Neural progenitor cell (in vitro differentiated cells): ENCODE measurements around the gene MYO3A. TPM values are rescaled to one million over a fixed set of nuclear protein-coding genes. Genes with fewer than 3 reads are reported as not detected.

Source experiments
- DNase-seq: peaks from one replicate; pipeline ENCODE4 v3.0.0-alpha.2; 2016; ENCODE audit warnings: low spot score
- H2AFZ ChIP-seq: fragments of 200-600 bp; sonication (generic); replicated peaks from 2 replicates; pipeline ENCODE4 v1.6.1; 2016; ENCODE audit warnings: antibody characterized with exemption
- H3F3A ChIP-seq: fragments of 200-600 bp; sonication (generic); 2 replicates; pipeline ENCODE4 v1.6.1; 2016; ENCODE audit warnings: antibody characterized with exemption, low read depth
- H3K27ac ChIP-seq: fragments of 200-600 bp; sonication (generic); 2 replicates; pipeline ENCODE4 v1.5.1; 2016; ENCODE audit warnings: mild to moderate bottlenecking
- H3K27me3 ChIP-seq: fragments of 200-600 bp; sonication (generic); 2 replicates; pipeline ENCODE4 v1.6.1; 2016; ENCODE audit warnings: mild to moderate bottlenecking, moderate library complexity
- H3K36me3 ChIP-seq: fragments of 200-600 bp; sonication (generic); 2 replicates; pipeline ENCODE4 v1.5.1; 2016
- H3K4me1 ChIP-seq: fragments of 200-600 bp; sonication (generic); 2 replicates; pipeline ENCODE4 v1.6.1; 2016; ENCODE audit warnings: mixed run types
- H3K4me2 ChIP-seq: fragments of 200-600 bp; sonication (generic); 2 replicates; pipeline ENCODE4 v1.6.1; 2016
- H3K4me3 ChIP-seq: fragments of 200-600 bp; sonication (generic); 2 replicates; pipeline ENCODE4 v1.5.1; 2016
- H3K79me2 ChIP-seq: fragments of 200-600 bp; sonication (generic); 2 replicates; pipeline ENCODE4 v1.6.1; 2016; ENCODE audit warnings: low read depth
- H3K9ac ChIP-seq: fragments of 200-600 bp; sonication (generic); 2 replicates; pipeline ENCODE4 v1.6.1; 2016
- H3K9me3 ChIP-seq: fragments of 200-600 bp; sonication (generic); 2 replicates; pipeline ENCODE4 v1.5.1; 2016; ENCODE audit warnings: low read depth
- H4K20me1 ChIP-seq: fragments of 200-600 bp; sonication (generic); 2 replicates; pipeline ENCODE4 v1.6.1; 2016; ENCODE audit warnings: low read depth
- H3K27ac Mint-ChIP-seq: 3 replicates; pipeline ENCODE4 v1.8.0; 2021; ENCODE audit warnings: mixed read lengths
- H3K27me3 Mint-ChIP-seq: 2 replicates; pipeline ENCODE4 v1.8.0; 2022; ENCODE audit warnings: low read depth, mild to moderate bottlenecking, inconsistent platforms, moderate library complexity, mixed read lengths; ENCODE audit not compliant: insufficient read depth
- H3K36me3 Mint-ChIP-seq: 3 replicates; pipeline ENCODE4 v1.8.0; 2021; ENCODE audit warnings: mixed read lengths
- H3K4me1 Mint-ChIP-seq: 3 replicates; pipeline ENCODE4 v1.8.0; 2021; ENCODE audit warnings: mixed read lengths
- H3K4me3 Mint-ChIP-seq: 3 replicates; pipeline ENCODE4 v1.8.0; 2021; ENCODE audit warnings: mild to moderate bottlenecking, moderate library complexity, mixed read lengths
- H3K9me3 Mint-ChIP-seq: 3 replicates; pipeline ENCODE4 v1.8.0; 2020; ENCODE audit warnings: mixed read lengths
- EZH2 ChIP-seq: fragments of 200-600 bp; sonication (generic); IDR thresholded peaks from 2 replicates; pipeline ENCODE4 v1.6.1; 2017; ENCODE audit warnings: antibody characterized with exemption, mild to moderate bottlenecking, moderate library complexity
- EZH2phosphoT487 ChIP-seq: fragments of 200-600 bp; sonication (generic); IDR thresholded peaks from 2 replicates; pipeline ENCODE4 v1.6.1; 2017; ENCODE audit warnings: antibody characterized with exemption
- total RNA-seq: library from RNA; depleted of rRNA; stranded (reverse); fragments of >200 nt; gene quantifications from 2 replicates; pipeline ENCODE4 v1.2.3, GENCODE V29; 2015; ENCODE audit warnings: low replicate concordance
- TF ChIP-seq, protein P1 (sequence below): fragments of 200-600 bp; sonication (generic); IDR thresholded peaks from 2 replicates; pipeline ENCODE4 v1.5.1; 2017; ENCODE audit warnings: antibody characterized with exemption, mild to moderate bottlenecking

The MYO3A gene
- 0.09 and 0.46 TPM in 2 replicates for total RNA-seq

- Histone ChIP-seq H2AFZ (peak within 1 kb of the TSS; percentile 96), H3F3A (no peaks in the 10 kb centered on the region), H4K20me1 (peaks cover 5% of the 10 kb centered on the region), H3K36me3 (no peaks in the 10 kb centered on the region), H3K4me3 (peak within 1 kb of the TSS; percentile 56), H3K9me3 (no peaks in the 10 kb centered on the region), H3K4me2 (peak within 1 kb of the TSS; percentile 89), H3K27ac (no peak within 1 kb of the TSS), H3K27me3 (peaks cover 40% of the 10 kb centered on the region), H3K9ac (no peak within 1 kb of the TSS), H3K79me2 (no peaks in the 10 kb centered on the region), H3K4me1 (no peaks in the 10 kb centered on the region)
- H3K27ac Mint-ChIP-seq: peak within 1 kb of the TSS; percentile 94
- peak within 1 kb of the TSS; percentile 96 for H3K4me3 Mint-ChIP-seq
- DNase-seq: peak; percentile 64
- peaks cover 4% of the 10 kb centered on the region for H3K27me3 Mint-ChIP-seq
- TF ChIP-seq, protein P1, sequence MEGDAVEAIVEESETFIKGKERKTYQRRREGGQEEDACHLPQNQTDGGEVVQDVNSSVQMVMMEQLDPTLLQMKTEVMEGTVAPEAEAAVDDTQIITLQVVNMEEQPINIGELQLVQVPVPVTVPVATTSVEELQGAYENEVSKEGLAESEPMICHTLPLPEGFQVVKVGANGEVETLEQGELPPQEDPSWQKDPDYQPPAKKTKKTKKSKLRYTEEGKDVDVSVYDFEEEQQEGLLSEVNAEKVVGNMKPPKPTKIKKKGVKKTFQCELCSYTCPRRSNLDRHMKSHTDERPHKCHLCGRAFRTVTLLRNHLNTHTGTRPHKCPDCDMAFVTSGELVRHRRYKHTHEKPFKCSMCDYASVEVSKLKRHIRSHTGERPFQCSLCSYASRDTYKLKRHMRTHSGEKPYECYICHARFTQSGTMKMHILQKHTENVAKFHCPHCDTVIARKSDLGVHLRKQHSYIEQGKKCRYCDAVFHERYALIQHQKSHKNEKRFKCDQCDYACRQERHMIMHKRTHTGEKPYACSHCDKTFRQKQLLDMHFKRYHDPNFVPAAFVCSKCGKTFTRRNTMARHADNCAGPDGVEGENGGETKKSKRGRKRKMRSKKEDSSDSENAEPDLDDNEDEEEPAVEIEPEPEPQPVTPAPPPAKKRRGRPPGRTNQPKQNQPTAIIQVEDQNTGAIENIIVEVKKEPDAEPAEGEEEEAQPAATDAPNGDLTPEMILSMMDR: peak; percentile 50
- TF ChIP-seq EZH2phosphoT487 (peak; percentile 60), EZH2 (peak; percentile 78)
- no peaks in the 10 kb centered on the region for H3K36me3 Mint-ChIP-seq
- peaks cover 12% of the 10 kb centered on the region for H3K4me1 Mint-ChIP-seq
- H3K9me3 Mint-ChIP-seq: no peaks in the 10 kb centered on the region
Observed at GRCh38 chr10:25933653-25934608, at the start of gene MYO3A. Gene MYO3A (plus strand): TSS chr10:25934229. CDS start chr10:25952111, 17,882 bp downstream.

DNA sequence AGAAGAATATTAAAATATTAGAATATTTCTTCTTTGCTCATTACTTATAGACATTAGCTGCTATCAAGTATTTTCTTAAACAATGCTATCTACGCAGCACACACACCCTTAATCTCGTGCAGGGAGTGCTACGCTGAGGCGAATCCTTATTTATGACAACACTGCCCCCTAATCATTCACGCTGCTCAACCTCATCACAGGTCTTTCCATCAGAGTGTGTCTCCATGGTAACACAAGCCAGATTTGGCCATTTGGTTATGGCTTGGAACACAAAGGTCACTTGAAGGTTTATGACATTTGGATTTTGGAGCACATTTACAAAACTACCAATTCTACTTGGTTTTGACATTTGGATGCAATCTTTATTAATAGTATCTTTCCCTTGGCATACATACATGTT lies 45.4 kb upstream of the MYO3A start:
- Mint-ChIP-seq H3K4me1 (peaks cover 6% of the 10 kb centered on the region), H3K27ac (no peak overlapping the region), H3K27me3 (no peaks in the 10 kb centered on the region), H3K9me3 (peaks cover 14% of the 10 kb centered on the region), H3K4me3 (no peak overlapping the region), H3K36me3 (no peaks in the 10 kb centered on the region)
- Histone ChIP-seq H3K4me1 (no peaks in the 10 kb centered on the region), H4K20me1 (no peaks in the 10 kb centered on the region), H3K79me2 (no peaks in the 10 kb centered on the region), H3K27ac (no peak overlapping the region), H3K9ac (no peak overlapping the region), H3K4me2 (no peak overlapping the region), H3K9me3 (no peaks in the 10 kb centered on the region), H3F3A (no peaks in the 10 kb centered on the region), H3K36me3 (no peaks in the 10 kb centered on the region), H3K4me3 (no peak overlapping the region), H2AFZ (no peak overlapping the region), H3K27me3 (peaks cover 10% of the 10 kb centered on the region)
- no peak for DNase-seq
- TF ChIP-seq EZH2: no peak
- no peak for TF ChIP-seq EZH2phosphoT487
- TF ChIP-seq, protein P1: no peak

DNA sequence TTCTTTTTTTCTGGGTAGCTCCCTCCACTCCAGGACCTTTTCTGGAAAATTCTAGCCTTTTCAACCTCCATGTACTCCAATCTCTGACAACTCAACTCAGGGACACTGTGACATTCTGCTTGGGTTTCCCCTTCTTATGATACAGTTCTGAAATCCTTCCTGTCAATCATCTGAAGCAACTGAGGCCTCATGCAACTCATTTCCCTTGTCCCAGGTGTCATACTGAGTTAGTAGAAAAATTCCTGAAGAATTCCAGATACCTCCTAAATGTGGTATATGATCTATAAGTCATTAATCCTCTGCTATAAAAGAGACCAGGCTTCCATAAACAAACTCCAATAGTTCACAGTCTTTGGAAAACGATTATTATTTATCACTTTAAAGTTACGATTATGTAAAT lies 43.0 kb upstream of the MYO3A start:
- Histone ChIP-seq H3K36me3 (no peaks in the 10 kb centered on the region), H3K27me3 (peaks cover 32% of the 10 kb centered on the region), H3K4me1 (peaks cover 8% of the 10 kb centered on the region), H3K27ac (no peak overlapping the region), H3K9ac (no peak overlapping the region), H2AFZ (no peak overlapping the region), H3F3A (peaks cover 6% of the 10 kb centered on the region), H3K9me3 (no peaks in the 10 kb centered on the region), H3K4me3 (no peak overlapping the region), H3K4me2 (no peak overlapping the region), H3K79me2 (no peaks in the 10 kb centered on the region), H4K20me1 (peaks cover 7% of the 10 kb centered on the region)
- Mint-ChIP-seq H3K4me1 (peaks cover 13% of the 10 kb centered on the region), H3K27me3 (peaks cover 6% of the 10 kb centered on the region), H3K27ac (no peak overlapping the region), H3K9me3 (peaks cover 17% of the 10 kb centered on the region), H3K4me3 (no peak overlapping the region), H3K36me3 (no peaks in the 10 kb centered on the region)
- TF ChIP-seq, protein P1: no peak
- TF ChIP-seq EZH2: no peak
- no peak for TF ChIP-seq EZH2phosphoT487
- no peak for DNase-seq
